HFFc6 (cell line): Measurements from ENCODE around the gene ANKIB1. TPM values are rescaled to one million over a fixed set of nuclear protein-coding genes. Genes with fewer than 3 reads are reported as not detected.
A peak's percentile ranks its signal among the peaks of the same experiment; 100 is the strongest.

ENCODE experiments used
- DNase-seq: peaks from one replicate; pipeline ENCODE4 v3.0.0-alpha.2; 2018
- H3K27ac Mint-ChIP-seq: 2 replicates; pipeline ENCODE4 v1.8.0; 2020; ENCODE audit warnings: mild to moderate bottlenecking, mixed read lengths
- H3K27me3 Mint-ChIP-seq: 2 replicates; pipeline ENCODE4 v1.8.0; 2021; ENCODE audit warnings: mild to moderate bottlenecking, moderate library complexity, mixed read lengths; ENCODE audit not compliant: insufficient read depth
- H3K36me3 Mint-ChIP-seq: 2 replicates; pipeline ENCODE4 v1.8.0; 2021; ENCODE audit warnings: low read depth, mixed read lengths
- H3K4me1 Mint-ChIP-seq: 2 replicates; pipeline ENCODE4 v1.8.0; 2020; ENCODE audit warnings: low read depth, mixed read lengths
- H3K4me3 Mint-ChIP-seq: 2 replicates; pipeline ENCODE4 v1.8.0; 2020; ENCODE audit warnings: mild to moderate bottlenecking, moderate library complexity, mixed read lengths
- H3K9me3 Mint-ChIP-seq: 2 replicates; pipeline ENCODE4 v1.8.0; 2020; ENCODE audit warnings: mild to moderate bottlenecking, mixed read lengths
- CTCF ChIP-seq: fragments of 200-600 bp; sonication (generic); IDR thresholded peaks from 2 replicates; pipeline ENCODE4 v1.5.0; 2021; ENCODE audit warnings: antibody characterized with exemption, mild to moderate bottlenecking
- microRNA-seq: library from miRNA; unstranded; fragments of <30 nt; microRNA quantifications from one replicate; pipeline ENCODE4, GENCODE V29; 2019
- total RNA-seq, 6 experiments: library from RNA; stranded (reverse); fragmentation: NEBNext Ultra II Directional; extraction: Animal tissue kit (Norgen Biotek cat#: 25700); gene quantifications; 2 replicates in 1 of 6; 3 replicates in 5 of 6; pipeline ENCODE4 v1.2.3, GENCODE V29; 2021

The ANKIB1 gene
- total RNA-seq, 6 experiments from 2014 or later = 52.7 to 68.4 (median 63.8) TPM

GRCh38 chr7:92447345-92448204, 201.8 kb downstream of the ANKIB1 start, which contains the start of gene GATAD1:
GATAD1 (plus strand) TSS chr7:92447482; CDS start chr7:92447730, 248 bp downstream.
- peak; percentile 88 for DNase-seq
- peaks cover 4% of the 10 kb centered on the region for H3K27me3 Mint-ChIP-seq
- peaks cover 7% of the 10 kb centered on the region for H3K36me3 Mint-ChIP-seq
- H3K27ac Mint-ChIP-seq = peak within 1 kb of the TSS; percentile 81
- H3K9me3 Mint-ChIP-seq = no peaks in the 10 kb centered on the region; the same call in 1 of the 2 replicates
- H3K4me1 Mint-ChIP-seq = peaks cover 13% of the 10 kb centered on the region
- peak; percentile 31 for TF ChIP-seq CTCF
- H3K4me3 Mint-ChIP-seq = peak within 1 kb of the TSS; percentile 90

- H3K9me3 Mint-ChIP-seq = no peaks in the 10 kb centered on the region
- H3K4me1 Mint-ChIP-seq = peaks cover 13% of the 10 kb centered on the region
- H3K27ac Mint-ChIP-seq = peak overlapping the region; percentile 81
- peaks cover 2% of the 10 kb centered on the region; the same call in 1 of the 2 replicates for H3K27me3 Mint-ChIP-seq
- peak; percentile 36 for DNase-seq
- H3K4me3 Mint-ChIP-seq = peak overlapping the region; percentile 90
- TF ChIP-seq CTCF = peak; percentile 75
- peaks cover 7% of the 10 kb centered on the region for H3K36me3 Mint-ChIP-seq
Measured at GRCh38 chr7:92448205-92448747, 202.5 kb downstream of the ANKIB1 start.

Small RNAs within 50 kb of the gene (microRNA-seq; reads per million reads assigned to microRNA genes)
- not detected for gene MIR1285-1

Other genes starting within 250 kb of the ANKIB1 start
- gene CYP51A1, start 111.5 kb upstream of the ANKIB1 start, total RNA-seq = 10 to 100 TPM; 34.9 to 43.8 (median 38.2) TPM
- not detected for gene LRRD1, start 66.8 kb upstream of the ANKIB1 start, total RNA-seq
- gene KRIT1, start 60 bp upstream of the ANKIB1 start, total RNA-seq = 10 to 100 TPM; 25.9 to 29.3 (median 28.0) TPM
- gene GATAD1, start 201.5 kb downstream of the ANKIB1 start, total RNA-seq = 10 to 100 TPM; 13.1 to 15.4 (median 13.8) TPM
- gene ERVW-1, start 232.0 kb downstream of the ANKIB1 start, total RNA-seq = not detected